ENCODE measurements around the gene APH1B.

Gene APH1B

DNA sequence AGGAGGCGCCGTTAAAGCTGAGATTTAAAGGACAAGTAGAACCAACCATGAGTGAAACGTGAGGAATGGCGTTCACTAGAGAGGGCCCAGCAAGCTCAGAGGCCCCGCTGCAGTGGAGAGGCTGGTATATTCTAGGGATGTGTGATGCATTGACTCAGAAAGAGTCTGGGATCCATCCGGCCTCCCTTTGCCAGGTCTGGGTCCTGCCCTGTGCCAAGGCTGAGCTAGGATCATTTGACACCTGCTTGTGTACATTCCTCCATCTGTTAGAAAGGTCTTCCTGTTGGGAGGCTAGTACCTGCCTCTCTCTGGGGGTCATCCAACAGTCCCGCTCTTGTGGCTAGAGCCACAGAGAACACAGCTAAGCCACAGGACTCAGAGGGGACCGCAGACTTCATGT lies 75.9 kb downstream of the APH1B start:
- DNase-seq (ENCODE audit: low read depth) = no peak

DNA sequence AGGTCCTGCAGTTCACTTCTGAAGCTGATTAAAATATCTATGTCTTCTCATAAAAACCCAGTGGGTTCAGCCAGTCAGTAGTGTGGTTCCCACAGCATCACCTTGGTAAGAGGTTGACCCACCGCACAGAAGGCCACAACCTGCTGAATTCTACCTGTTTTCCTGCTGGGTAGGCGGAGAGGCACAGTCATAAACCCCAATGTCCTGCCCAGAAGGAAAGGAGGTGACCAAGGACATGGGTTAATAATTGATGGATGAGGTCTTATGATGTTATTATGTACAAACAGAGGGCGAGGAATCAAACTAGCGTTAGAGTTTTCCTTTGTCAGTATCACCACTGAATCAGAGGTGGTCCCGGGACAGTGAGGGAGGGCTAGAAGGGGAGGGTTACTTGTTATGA lies 76.5 kb downstream of the APH1B start:
- DNase-seq (ENCODE audit: low read depth) = no peak

DNA sequence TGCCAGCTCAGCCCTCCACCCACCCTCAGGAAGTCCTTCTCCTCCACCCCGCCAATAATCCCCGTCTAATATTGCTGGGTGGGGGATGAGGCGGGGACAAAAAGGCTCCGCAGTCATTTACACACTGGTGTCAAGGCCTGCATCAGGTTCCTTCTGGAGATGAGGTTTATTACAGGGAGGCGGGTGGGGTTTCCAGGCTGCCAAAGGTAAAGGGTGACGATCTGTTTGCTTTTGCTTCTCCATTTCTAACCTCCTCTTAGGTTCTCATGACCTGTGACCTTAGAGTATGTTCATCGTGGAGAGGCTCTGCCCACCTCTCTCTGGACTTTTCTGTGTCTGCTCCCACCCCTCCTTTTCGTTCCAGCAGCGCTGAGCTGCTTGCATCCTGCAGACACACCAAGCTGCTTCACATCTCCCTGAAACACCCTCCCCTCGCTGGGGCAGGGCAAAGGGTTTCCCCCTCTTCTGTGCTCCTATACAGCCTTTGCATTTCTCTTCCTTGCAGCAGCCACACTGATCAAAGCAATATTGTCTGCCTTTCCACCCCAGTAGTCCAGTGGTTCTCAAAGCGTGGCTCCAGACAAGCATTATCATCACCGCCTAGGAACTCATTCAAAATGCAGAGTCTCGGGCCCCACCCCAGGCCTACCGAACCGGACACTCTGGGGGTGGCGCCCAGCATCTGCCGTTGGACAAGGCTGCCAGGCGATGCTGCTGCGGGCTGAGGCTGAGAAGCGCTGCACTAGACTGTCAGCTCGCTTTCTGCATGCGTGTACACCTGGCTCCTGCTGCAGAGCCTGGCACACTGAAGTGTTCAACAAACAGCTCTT lies 77.6 kb downstream of the APH1B start:
- no peak for DNase-seq (ENCODE audit: low read depth)

DNA sequence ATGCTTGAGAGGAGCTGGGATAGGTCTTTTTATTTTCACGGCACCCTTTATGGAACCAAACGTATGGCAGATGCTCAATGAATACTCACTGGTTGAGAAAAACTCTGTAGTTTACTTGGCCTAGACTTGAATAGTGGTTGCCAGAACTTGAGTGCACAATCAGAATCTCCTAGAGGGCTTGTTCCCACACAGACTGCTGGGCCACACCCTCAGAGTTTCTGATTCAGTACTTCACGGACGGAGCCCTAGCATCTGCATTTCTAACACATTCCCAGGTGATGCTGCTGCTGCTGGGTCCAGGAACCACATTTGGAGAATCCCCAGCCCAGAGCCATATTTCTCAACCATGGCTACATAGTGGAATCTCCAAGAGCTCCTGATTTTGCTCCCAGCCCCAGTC lies 79.7 kb downstream of the APH1B start:
- no peak for DNase-seq (ENCODE audit: low read depth)

DNA sequence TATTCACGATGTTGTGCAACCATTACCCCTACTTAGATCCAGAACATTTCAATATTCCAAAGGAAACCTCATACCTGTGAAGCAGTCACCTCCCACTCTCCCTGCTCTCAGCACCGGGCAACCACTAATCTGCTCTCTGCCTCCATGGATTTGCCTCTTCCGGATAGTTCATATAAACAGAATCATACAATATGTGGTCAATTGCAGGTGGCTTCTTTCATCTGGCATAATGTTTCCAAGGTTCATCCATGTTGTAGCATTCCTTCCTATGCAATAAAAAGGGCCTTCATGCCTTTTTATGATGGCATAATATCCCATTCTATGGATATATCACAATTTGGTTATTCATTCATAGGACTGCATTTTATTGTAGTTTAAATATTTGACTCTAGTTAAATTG lies 80.3 kb downstream of the APH1B start:
- DNase-seq (ENCODE audit: low read depth) = no peak

DNA sequence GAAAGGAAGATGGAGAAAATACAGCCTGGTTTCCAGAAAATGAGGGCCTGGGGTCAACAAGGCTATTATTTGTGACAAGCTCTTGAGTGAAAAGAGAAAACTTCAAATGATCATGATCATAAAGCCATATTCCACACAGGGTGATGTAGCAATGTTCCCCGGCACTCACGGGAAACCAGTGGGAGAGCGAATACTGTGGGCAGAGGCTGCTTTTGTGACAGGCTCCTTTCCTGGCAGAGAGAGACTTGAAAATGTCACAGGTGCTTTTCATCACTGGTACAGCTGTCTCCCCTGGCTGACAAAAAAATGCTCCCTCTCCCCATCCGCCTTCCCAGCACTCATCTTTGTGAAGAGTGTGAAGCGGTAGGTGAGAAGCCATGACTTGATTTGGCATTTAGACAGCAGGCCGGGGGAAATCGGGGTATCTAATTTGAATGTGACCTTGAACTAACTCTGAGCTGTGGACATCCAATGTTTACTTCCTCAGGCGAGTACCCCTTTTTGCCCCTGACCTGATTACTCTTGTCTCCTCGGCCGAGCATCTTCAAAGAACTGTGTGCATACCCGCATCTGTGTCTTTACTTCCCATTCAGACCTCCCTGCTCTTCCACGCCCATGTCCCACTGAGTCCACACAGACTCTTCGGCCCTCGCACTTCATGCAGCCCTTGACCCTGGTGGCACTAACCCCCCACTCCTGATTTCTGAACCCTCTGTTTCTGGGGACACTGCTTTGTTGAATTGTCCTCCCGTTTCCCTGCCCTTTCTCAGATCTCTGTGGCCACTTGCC lies 81.0 kb downstream of the APH1B start:
- DNase-seq (ENCODE audit: low read depth) = no peak
